ENCODE results near the gene TRIM69. TPM values are rescaled to one million over a fixed set of nuclear protein-coding genes. Genes with fewer than 3 reads are reported as not detected.
"Not testable (repeated sequence)": the region's sequence is repeated elsewhere in the genome, so short reads cannot be mapped to it uniquely, and the experiment has no call there.

TRIM69 gene
- total RNA-seq, 1 donor from 2014 or later = 22.8 TPM

DNA sequence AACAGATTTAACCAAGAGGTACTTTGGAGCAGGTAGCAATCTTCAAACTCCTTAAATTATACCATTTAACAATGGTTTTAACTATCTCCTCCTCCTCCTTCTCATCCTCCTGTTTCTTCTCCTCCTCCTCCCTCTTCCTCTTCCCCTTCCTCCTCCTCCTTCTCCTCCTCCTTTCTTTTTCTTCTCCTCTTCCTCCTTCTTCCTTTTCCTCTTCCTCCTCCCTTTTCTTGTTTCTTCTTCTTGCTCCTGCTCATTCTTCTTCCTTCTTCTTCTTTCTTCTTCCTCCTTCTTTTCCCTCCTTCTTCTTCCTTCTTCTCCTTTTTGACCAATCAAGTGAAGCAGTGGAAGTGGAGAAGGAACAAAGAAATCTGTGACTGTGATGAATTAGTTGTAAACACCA lies 39.3 kb upstream of the TRIM69 start:
- DNase-seq = no peak
- Mint-ChIP-seq H3K4me3 (ENCODE audit: unreplicated experiment) (no peak overlapping the region), H3K36me3 (ENCODE audit: unreplicated experiment) (no peaks in the 10 kb centered on the region), H3K4me1 (ENCODE audit: low read depth, unreplicated experiment) (no peaks in the 10 kb centered on the region), H3K27me3 (ENCODE audit: unreplicated experiment) (no peaks in the 10 kb centered on the region), H3K9me3 (ENCODE audit: unreplicated experiment) (no peaks in the 10 kb centered on the region), H3K27ac (ENCODE audit: unreplicated experiment) (no peak overlapping the region)
- TF ChIP-seq, protein P1, sequence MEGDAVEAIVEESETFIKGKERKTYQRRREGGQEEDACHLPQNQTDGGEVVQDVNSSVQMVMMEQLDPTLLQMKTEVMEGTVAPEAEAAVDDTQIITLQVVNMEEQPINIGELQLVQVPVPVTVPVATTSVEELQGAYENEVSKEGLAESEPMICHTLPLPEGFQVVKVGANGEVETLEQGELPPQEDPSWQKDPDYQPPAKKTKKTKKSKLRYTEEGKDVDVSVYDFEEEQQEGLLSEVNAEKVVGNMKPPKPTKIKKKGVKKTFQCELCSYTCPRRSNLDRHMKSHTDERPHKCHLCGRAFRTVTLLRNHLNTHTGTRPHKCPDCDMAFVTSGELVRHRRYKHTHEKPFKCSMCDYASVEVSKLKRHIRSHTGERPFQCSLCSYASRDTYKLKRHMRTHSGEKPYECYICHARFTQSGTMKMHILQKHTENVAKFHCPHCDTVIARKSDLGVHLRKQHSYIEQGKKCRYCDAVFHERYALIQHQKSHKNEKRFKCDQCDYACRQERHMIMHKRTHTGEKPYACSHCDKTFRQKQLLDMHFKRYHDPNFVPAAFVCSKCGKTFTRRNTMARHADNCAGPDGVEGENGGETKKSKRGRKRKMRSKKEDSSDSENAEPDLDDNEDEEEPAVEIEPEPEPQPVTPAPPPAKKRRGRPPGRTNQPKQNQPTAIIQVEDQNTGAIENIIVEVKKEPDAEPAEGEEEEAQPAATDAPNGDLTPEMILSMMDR (IDR thresholded peaks at IDR 0.05; ENCODE audit: partially characterized antibody, unreplicated experiment) = no peak

DNA sequence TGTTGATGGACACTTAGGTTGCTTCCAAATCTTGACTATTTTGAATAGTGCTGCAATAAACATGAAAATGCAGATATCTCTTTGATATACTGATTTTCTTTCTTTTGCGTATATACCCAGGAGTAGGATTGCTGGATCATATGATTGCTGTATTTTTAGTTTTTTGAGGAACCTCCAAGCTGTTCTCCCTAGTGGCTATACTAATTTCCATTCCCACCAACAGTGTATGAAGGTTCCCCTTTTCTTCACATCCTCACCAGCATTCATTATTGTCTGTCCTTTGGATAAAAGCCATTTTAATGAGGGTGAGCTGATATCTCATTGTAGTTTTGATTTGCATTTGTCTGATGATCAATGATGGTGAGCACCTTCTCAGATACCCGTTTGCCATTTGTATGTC lies 37.7 kb upstream of the TRIM69 start:
- Mint-ChIP-seq H3K9me3 (ENCODE audit: unreplicated experiment) (no peaks in the 10 kb centered on the region), H3K4me3 (ENCODE audit: unreplicated experiment) (no peak overlapping the region), H3K4me1 (ENCODE audit: low read depth, unreplicated experiment) (no peaks in the 10 kb centered on the region), H3K27me3 (ENCODE audit: unreplicated experiment) (no peaks in the 10 kb centered on the region), H3K36me3 (ENCODE audit: unreplicated experiment) (no peaks in the 10 kb centered on the region), H3K27ac (ENCODE audit: unreplicated experiment) (no peak overlapping the region)
- TF ChIP-seq, protein P1 (IDR thresholded peaks at IDR 0.05; ENCODE audit: partially characterized antibody, unreplicated experiment) = no peak
- no peak for DNase-seq

DNA sequence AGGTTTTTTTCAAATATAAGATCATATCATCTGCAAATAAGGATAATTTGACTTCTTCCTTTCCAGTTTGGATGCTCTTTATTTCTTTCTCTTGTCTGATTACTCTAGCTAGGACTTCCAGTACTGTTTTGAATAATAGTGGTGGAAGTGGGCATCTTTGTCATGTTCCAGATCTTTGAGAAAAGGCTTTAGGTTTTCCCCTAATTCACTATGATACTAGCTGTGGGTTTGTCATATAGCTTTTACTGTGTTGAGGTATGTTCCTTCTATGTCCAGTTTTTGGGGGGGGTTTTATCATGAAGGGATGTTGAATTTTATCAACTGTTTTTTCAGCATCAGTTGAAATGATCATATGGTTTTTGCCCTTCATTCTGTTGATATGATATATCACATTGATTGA lies 35.7 kb upstream of the TRIM69 start:
- not testable (repeated sequence) for H3K36me3 Mint-ChIP-seq (ENCODE audit: unreplicated experiment); H3K27me3 Mint-ChIP-seq (ENCODE audit: unreplicated experiment); H3K9me3 Mint-ChIP-seq (ENCODE audit: unreplicated experiment); H3K4me3 Mint-ChIP-seq (ENCODE audit: unreplicated experiment); H3K4me1 Mint-ChIP-seq (ENCODE audit: low read depth, unreplicated experiment); DNase-seq; H3K27ac Mint-ChIP-seq (ENCODE audit: unreplicated experiment)

DNA sequence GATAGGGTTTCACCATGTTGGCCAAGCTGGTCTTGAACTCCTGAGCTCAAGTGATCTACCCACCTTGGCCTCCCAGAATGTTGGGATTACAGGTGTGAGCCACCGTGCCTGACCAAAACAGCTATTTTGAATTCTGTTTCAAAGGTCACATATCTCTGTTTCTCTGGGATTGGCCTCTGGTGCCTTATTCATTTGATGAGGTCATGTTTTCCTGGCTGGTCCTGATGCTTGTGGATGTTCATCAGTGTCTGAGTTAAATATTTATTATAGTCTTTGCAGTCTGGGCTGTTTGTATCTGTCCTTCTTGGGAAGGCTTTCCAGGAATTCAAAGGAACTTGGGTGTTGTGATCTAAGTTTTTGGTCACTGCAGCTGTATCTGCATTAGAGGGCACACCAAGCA lies 30.3 kb upstream of the TRIM69 start:
- Mint-ChIP-seq H3K27ac (ENCODE audit: unreplicated experiment) (no peak overlapping the region), H3K9me3 (ENCODE audit: unreplicated experiment) (peaks cover 4% of the 10 kb centered on the region), H3K4me3 (ENCODE audit: unreplicated experiment) (no peak overlapping the region), H3K27me3 (ENCODE audit: unreplicated experiment) (no peaks in the 10 kb centered on the region), H3K4me1 (ENCODE audit: low read depth, unreplicated experiment) (no peaks in the 10 kb centered on the region), H3K36me3 (ENCODE audit: unreplicated experiment) (no peaks in the 10 kb centered on the region)
- no peak for DNase-seq
- TF ChIP-seq, protein P1 (IDR thresholded peaks at IDR 0.05; ENCODE audit: partially characterized antibody, unreplicated experiment) = no peak

DNA sequence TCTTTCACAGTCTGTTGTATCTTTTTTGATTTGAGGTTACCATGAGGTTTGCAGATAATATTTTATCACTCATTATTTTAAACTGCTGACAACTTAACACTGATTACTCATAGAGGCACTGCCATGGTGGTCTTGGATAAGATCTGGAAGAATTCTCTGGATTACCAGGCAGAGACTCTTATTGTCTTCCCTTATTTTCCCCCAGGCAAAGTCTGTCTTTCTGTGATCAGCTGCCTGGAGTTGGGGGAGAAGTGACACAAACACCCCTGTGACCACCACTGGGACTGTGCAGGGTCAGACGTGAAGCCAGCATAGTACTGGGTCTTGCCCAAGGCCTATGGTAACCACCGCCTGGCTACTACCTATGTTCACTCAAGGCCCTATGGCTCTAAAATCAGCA lies 29.9 kb upstream of the TRIM69 start:
- no peak overlapping the region for H3K27ac Mint-ChIP-seq (ENCODE audit: unreplicated experiment)
- H3K9me3 Mint-ChIP-seq (ENCODE audit: unreplicated experiment) = peaks cover 4% of the 10 kb centered on the region
- no peaks in the 10 kb centered on the region for H3K4me1 Mint-ChIP-seq (ENCODE audit: low read depth, unreplicated experiment)
- no peaks in the 10 kb centered on the region for H3K36me3 Mint-ChIP-seq (ENCODE audit: unreplicated experiment)
- TF ChIP-seq, protein P1 (IDR thresholded peaks at IDR 0.05; ENCODE audit: partially characterized antibody, unreplicated experiment) = no peak
- H3K4me3 Mint-ChIP-seq (ENCODE audit: unreplicated experiment) = no peak overlapping the region
- peaks cover 3% of the 10 kb centered on the region for H3K27me3 Mint-ChIP-seq (ENCODE audit: unreplicated experiment)
- no peak for DNase-seq

All from glutamatergic neuron (in vitro differentiated cells).